ENCODE data around the gene TOP1.

Gene TOP1

GRCh38 chr20:40984496-40984895 is 44.1 kb upstream of the TOP1 start:
- no peak overlapping the region for H3K4me2 ChIP-seq (ENCODE audit: insufficient read depth, low read length)
- H3K36me3 ChIP-seq (ENCODE audit: insufficient read depth, low read length) = no peaks in the 10 kb centered on the region
- no peak overlapping the region for H2AFZ ChIP-seq (ENCODE audit: low read depth, low read length)
- TF ChIP-seq EZH2 (IDR thresholded peaks at IDR 0.05; ENCODE audit: borderline replicate concordance, low read depth, low read length, severe bottlenecking) = no peak
- TF ChIP-seq, protein P1, sequence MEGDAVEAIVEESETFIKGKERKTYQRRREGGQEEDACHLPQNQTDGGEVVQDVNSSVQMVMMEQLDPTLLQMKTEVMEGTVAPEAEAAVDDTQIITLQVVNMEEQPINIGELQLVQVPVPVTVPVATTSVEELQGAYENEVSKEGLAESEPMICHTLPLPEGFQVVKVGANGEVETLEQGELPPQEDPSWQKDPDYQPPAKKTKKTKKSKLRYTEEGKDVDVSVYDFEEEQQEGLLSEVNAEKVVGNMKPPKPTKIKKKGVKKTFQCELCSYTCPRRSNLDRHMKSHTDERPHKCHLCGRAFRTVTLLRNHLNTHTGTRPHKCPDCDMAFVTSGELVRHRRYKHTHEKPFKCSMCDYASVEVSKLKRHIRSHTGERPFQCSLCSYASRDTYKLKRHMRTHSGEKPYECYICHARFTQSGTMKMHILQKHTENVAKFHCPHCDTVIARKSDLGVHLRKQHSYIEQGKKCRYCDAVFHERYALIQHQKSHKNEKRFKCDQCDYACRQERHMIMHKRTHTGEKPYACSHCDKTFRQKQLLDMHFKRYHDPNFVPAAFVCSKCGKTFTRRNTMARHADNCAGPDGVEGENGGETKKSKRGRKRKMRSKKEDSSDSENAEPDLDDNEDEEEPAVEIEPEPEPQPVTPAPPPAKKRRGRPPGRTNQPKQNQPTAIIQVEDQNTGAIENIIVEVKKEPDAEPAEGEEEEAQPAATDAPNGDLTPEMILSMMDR (IDR thresholded peaks at IDR 0.05; ENCODE audit: borderline replicate concordance, extremely low read depth, low read length, poor library complexity, severe bottlenecking) = no peak
- H3K27ac ChIP-seq (ENCODE audit: low read length) = no peak overlapping the region
- no peak overlapping the region for H3K4me3 ChIP-seq (ENCODE audit: low read depth in 1 of 2, low read length in 2 of 2)
- DNase-seq (no peak), ATAC-seq (ENCODE audit: insufficient read depth, low read depth) (no peak)
- no peaks in the 10 kb centered on the region for H3K79me2 ChIP-seq (ENCODE audit: insufficient read depth, low read length)
- no peaks in the 10 kb centered on the region for H3K9me3 ChIP-seq (ENCODE audit: insufficient read depth, low read length, severe bottlenecking)
- H3K9ac ChIP-seq (ENCODE audit: low read depth, low read length) = no peak overlapping the region
- H3K4me1 ChIP-seq (ENCODE audit: insufficient read depth, low read length) = no peaks in the 10 kb centered on the region
- H4K20me1 ChIP-seq (ENCODE audit: insufficient read depth, low read length) = no peaks in the 10 kb centered on the region
- no peaks in the 10 kb centered on the region for H3K27me3 ChIP-seq (ENCODE audit: insufficient read depth, low read length, poor library complexity)

- TF ChIP-seq EZH2 (IDR thresholded peaks at IDR 0.05; ENCODE audit: borderline replicate concordance, low read depth, low read length, severe bottlenecking) = no peak
- DNase-seq = no peak
- H2AFZ ChIP-seq (ENCODE audit: low read depth, low read length) = no peak overlapping the region
- H3K79me2 ChIP-seq (ENCODE audit: insufficient read depth, low read length) = no peaks in the 10 kb centered on the region
- no peaks in the 10 kb centered on the region for H3K36me3 ChIP-seq (ENCODE audit: insufficient read depth, low read length)
- H3K4me2 ChIP-seq (ENCODE audit: insufficient read depth, low read length) = no peak overlapping the region
- H3K27ac ChIP-seq (ENCODE audit: low read length) = no peak overlapping the region
- peaks cover 12% of the 10 kb centered on the region for H3K4me1 ChIP-seq (ENCODE audit: insufficient read depth, low read length)
- H3K27me3 ChIP-seq (ENCODE audit: insufficient read depth, low read length, poor library complexity) = no peaks in the 10 kb centered on the region
- H3K9me3 ChIP-seq (ENCODE audit: insufficient read depth, low read length, severe bottlenecking) = no peaks in the 10 kb centered on the region
- ATAC-seq (ENCODE audit: insufficient read depth, low read depth) = 0 out of 3 replicates have a peak, but pooled peaks have one; percentile 25
- H4K20me1 ChIP-seq (ENCODE audit: insufficient read depth, low read length) = no peaks in the 10 kb centered on the region
- no peak overlapping the region for H3K4me3 ChIP-seq (ENCODE audit: low read depth in 1 of 2, low read length in 2 of 2)
- no peak overlapping the region for H3K9ac ChIP-seq (ENCODE audit: low read depth, low read length)
These were observed 41.8 kb upstream of the TOP1 start for GRCh38 chr20:40986774-40987173.

DNA sequence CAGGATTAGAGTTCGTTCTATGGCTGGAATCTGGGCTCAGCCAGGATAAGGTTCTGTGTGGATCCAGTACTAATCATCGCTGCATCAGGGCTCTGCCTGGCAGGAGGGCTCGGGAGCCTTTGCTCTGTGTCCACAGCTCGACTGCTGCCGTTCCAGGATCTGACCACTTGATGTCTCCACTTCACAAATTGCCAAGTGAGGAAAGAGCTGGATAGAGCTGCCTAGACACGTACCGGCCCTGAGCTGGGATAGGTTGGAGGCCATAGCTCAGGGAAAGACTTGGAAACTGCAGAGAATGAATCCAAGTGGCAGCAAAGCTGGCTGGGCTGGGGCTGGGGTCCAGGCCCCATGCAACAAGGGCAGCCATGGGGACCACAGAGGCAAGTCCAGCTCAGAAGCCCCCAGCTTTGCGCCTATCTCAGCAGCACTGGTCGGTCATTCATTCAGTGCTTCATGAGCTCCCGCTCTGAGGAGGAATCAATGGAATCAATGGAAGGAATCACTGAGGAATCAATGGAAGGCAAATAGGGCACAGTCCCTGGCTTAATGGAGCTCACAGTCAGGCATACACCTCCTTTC is 38.0 kb upstream of the TOP1 start:
- H3K4me3 ChIP-seq (ENCODE audit: low read depth in 1 of 2, low read length in 2 of 2) = no peak overlapping the region
- H3K27ac ChIP-seq (ENCODE audit: low read length) = no peak overlapping the region

GRCh38 chr20:40991181-40991889 is 37.3 kb upstream of the TOP1 start:
- no peaks in the 10 kb centered on the region for H3K36me3 ChIP-seq (ENCODE audit: insufficient read depth, low read length)
- peak overlapping the region; percentile 54 for H2AFZ ChIP-seq (ENCODE audit: low read depth, low read length)
- no peaks in the 10 kb centered on the region for H3K9me3 ChIP-seq (ENCODE audit: insufficient read depth, low read length, severe bottlenecking)
- no peaks in the 10 kb centered on the region for H4K20me1 ChIP-seq (ENCODE audit: insufficient read depth, low read length)
- ATAC-seq (ENCODE audit: insufficient read depth, low read depth) (peak; percentile 77), DNase-seq (peak; percentile 47)
- no peak for TF ChIP-seq EZH2 (IDR thresholded peaks at IDR 0.05; ENCODE audit: borderline replicate concordance, low read depth, low read length, severe bottlenecking)
- no peak overlapping the region for H3K4me2 ChIP-seq (ENCODE audit: insufficient read depth, low read length)
- no peaks in the 10 kb centered on the region for H3K79me2 ChIP-seq (ENCODE audit: insufficient read depth, low read length)
- H3K9ac ChIP-seq (ENCODE audit: low read depth, low read length) = no peak overlapping the region
- H3K4me3 ChIP-seq (ENCODE audit: low read depth in 1 of 2, low read length in 2 of 2) = no peak overlapping the region
- H3K27ac ChIP-seq (ENCODE audit: low read length) = no peak overlapping the region
- H3K27me3 ChIP-seq (ENCODE audit: insufficient read depth, low read length, poor library complexity) = no peaks in the 10 kb centered on the region
- H3K4me1 ChIP-seq (ENCODE audit: insufficient read depth, low read length) = peaks cover 12% of the 10 kb centered on the region

More for the DNA sequence above, 38.0 kb upstream of the TOP1 start:
- ATAC-seq (ENCODE audit: insufficient read depth, low read depth) (peak; percentile 94), DNase-seq (peak; percentile 73)
- H3K4me2 ChIP-seq (ENCODE audit: insufficient read depth, low read length) = no peak overlapping the region
- H3K27me3 ChIP-seq (ENCODE audit: insufficient read depth, low read length, poor library complexity) = no peaks in the 10 kb centered on the region
- H3K36me3 ChIP-seq (ENCODE audit: insufficient read depth, low read length) = no peaks in the 10 kb centered on the region
- TF ChIP-seq, protein P1 (IDR thresholded peaks at IDR 0.05; ENCODE audit: borderline replicate concordance, extremely low read depth, low read length, poor library complexity, severe bottlenecking) = peak; percentile 83
- no peak for TF ChIP-seq EZH2 (IDR thresholded peaks at IDR 0.05; ENCODE audit: borderline replicate concordance, low read depth, low read length, severe bottlenecking)
- no peaks in the 10 kb centered on the region for H4K20me1 ChIP-seq (ENCODE audit: insufficient read depth, low read length)
- peaks cover 12% of the 10 kb centered on the region for H3K4me1 ChIP-seq (ENCODE audit: insufficient read depth, low read length)
- no peak overlapping the region for H3K9ac ChIP-seq (ENCODE audit: low read depth, low read length)
- no peaks in the 10 kb centered on the region for H3K79me2 ChIP-seq (ENCODE audit: insufficient read depth, low read length)
- H3K9me3 ChIP-seq (ENCODE audit: insufficient read depth, low read length, severe bottlenecking) = no peaks in the 10 kb centered on the region
- H2AFZ ChIP-seq (ENCODE audit: low read depth, low read length) = peak overlapping the region; percentile 54
